Adrenal gland (tissue), 12 donors: Measurements from ENCODE around the gene PYGB. TPM values are rescaled to one million over a fixed set of nuclear protein-coding genes. Genes with fewer than 3 reads are reported as not detected.

ENCODE experiments used
- DNase-seq, 7 donors: peaks; one replicate each; pipeline ENCODE4 v3.0.0-alpha.2; 2019 to 2020
- H3K27ac ChIP-seq, 5 donors: fragments of 200-600 bp; sonication (generic) in 4 of 5; 1 replicate in 3 of 5; 2 replicates in 2 of 5; pipeline versions ENCODE4 v1.5.1 to v1.8.0; 2016 to 2020; ENCODE audit warnings: mild to moderate bottlenecking in 1 of 5
- H3K27me3 ChIP-seq: fragments of 200-600 bp; 2 replicates; pipeline ENCODE4 v1.8.0; 2021
- H3K36me3 ChIP-seq, 2 donors: fragments of 200-600 bp; replicated peaks in 1 of 2; 1 replicate in 1 of 2; 2 replicates in 1 of 2; pipeline versions ENCODE4 v1.5.1 to v1.8.0; 2018 to 2022
- H3K4me1 ChIP-seq, 2 donors: fragments of 200-600 bp; replicated peaks in 1 of 2; 1 replicate in 1 of 2; 2 replicates in 1 of 2; pipeline versions ENCODE4 v1.5.1 to v1.8.0; 2018 to 2021
- H3K4me3 ChIP-seq, 4 donors: fragments of 200-600 bp; sonication (generic) in 3 of 4; one replicate each; pipeline ENCODE4 v1.5.1; 2016 to 2018
- H3K9me3 ChIP-seq, 3 donors: fragments of 200-600 bp; sonication (generic) in 1 of 3; replicated peaks in 1 of 3; 1 replicate in 2 of 3; 2 replicates in 1 of 3; pipeline versions ENCODE4 v1.5.1 to v1.8.0; 2016 to 2021
- CTCF ChIP-seq, 6 experiments: fragments of 450-650 bp in 4 of 6; fragments of 200-600 bp in 2 of 6; sonication (generic) in 1 of 6; IDR thresholded peaks; 1 replicate in 5 of 6; 2 replicates in 1 of 6; pipeline versions ENCODE4 v1.5.1 to v1.8.0; 2016 to 2021; ENCODE audit warnings: antibody characterized with exemption in 6 of 6, mild to moderate bottlenecking in 2 of 6, moderate library complexity in 1 of 6
- POLR2A ChIP-seq, 2 donors: fragments of 450-650 bp; IDR thresholded peaks; one replicate each; pipeline ENCODE4 v1.6.1; 2017; ENCODE audit warnings: antibody characterized with exemption in 2 of 2, mild to moderate bottlenecking in 2 of 2, moderate library complexity in 1 of 2
- WGBS, 4 donors: extraction: QIAGEN DNeasy Blood & Tissue Kit in 2 of 4; methylation state at CpG; one replicate each; pipeline versions ENCODE4 v1.1.5 to v1.1.7; 2013 to 2017; 5-methylcytosine and 5-hydroxymethylcytosine counted together
- intact Hi-C, 2 donors: fragments of 100-400 bp; cut with DNase I; formaldehyde crosslinking; loops; one replicate each; pipeline versions ENCODE4 v1.14.1 to v1.15.0; 2022 to 2023
- polyA plus RNA-seq, 3 donors: library from polyadenylated mRNA; stranded (reverse); fragments of 200-250 nt in 2 of 3; fragments of 350-450 nt in 1 of 3; fragmentation: Illumina TruSeq in 1 of 3; extraction: RNeasy Lipid Tissue Mini Kit (QIAGEN cat#74804) in 1 of 3; gene quantifications; one replicate each; pipeline ENCODE4 v1.2.3, GENCODE V29; 2013 to 2014
- total RNA-seq, 9 donors: library from RNA; depleted of rRNA in 4 of 9; stranded (reverse); fragments of >200 nt in 4 of 9; fragments of 120-200 nt in 1 of 9; fragmentation: NEBNext Ultra II Directional in 1 of 9; extraction: Animal tissue kit (Norgen Biotek cat#: 25700) in 1 of 9; gene quantifications; one replicate each; pipeline versions ENCODE4 v1.1.0 to v1.2.4, GENCODE V29; 2013 to 2023
- donor health status: healthy with polysubstance abuse.
- donor health status: Bipolar disorder and iron deficiency.
- donor health status: DM: yes; HTN: yes; CAD: no.
- donor health status: DM: no; HTN: no; CAD: no.
- donor health status: DM: no; HTN: no; CAD: no.
- donor health status: DM: yes; HTN: yes; CAD: no.

PYGB gene
- total and polyA plus RNA-seq, 12 donors = 15.7 to 118 (median 71.4) TPM

DNA sequence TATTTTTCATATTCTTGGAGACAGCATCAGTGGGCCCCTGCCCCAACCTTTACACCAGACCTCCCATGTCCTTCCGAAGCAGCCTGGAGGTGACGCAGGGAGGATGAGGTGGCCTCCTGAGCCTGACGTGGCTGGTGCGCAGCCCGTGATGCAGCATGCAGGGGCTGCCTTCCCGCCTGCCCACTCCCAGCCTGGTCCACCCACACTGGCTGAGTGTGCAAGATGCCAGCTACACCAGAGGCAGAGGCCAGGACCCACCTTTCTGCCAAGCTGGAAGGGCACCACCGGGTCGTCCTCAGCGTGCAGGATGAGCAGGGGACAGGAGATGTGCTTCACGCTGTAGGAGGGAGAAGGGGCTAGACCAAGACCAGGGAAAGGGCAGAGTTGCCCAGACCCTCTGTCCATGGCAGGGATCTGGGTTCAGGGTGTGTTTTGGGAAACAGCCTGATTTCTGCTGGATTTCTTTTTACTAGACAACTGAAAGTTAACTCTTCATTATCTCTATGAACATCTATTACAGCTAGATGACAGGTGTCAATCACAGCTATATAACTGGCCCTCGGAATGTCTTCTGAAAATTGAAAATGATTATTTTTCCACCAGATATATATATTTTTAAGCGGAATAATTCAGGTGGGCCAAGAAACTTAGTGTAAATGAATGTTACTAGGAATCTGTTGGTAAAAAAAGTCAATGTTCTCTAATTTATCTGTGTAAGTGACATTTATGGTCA, 55.6 kb downstream of the PYGB start:
- 96 to 98% (median 97%) methylated on average over 6 to 12 of the region's 12 CpGs for WGBS, 4 donors

DNA sequence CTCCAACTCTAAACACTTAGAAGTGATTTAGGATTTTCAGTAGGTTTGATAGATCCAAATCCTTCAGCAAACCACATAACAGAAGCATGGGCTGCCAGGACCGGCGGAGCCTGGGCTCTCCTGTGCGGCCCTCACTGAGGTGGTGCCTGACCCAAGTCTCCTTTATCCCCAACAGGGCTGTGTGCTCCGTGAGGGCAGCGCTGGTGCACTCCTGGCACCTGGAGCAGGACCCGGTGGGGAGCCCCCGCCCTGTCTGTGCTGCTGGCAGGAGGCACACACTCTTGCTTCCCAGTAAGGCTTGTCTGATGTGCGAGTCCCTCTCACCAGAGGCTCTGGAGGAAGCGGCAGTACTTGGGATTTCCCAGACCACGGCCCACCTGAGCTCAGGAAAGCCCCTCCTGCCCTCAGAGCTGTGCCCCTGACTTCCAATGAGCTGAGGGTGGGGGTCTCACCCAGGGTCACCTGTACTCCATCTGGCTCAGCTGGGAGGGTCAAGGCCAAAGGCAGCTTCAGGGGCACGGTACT, 56.2 kb downstream of the PYGB start:
- Histone ChIP-seq H3K27ac (no peak overlapping the region), H3K27me3 (no peaks in the 10 kb centered on the region), H3K9me3 (no peaks in the 10 kb centered on the region), H3K4me3 (no peak overlapping the region), H3K4me1 (peaks cover under 1 to 15% of the 10 kb centered on the region in 2 donors), H3K36me3 (peaks cover 0 to 10% of the 10 kb centered on the region in 2 donors)
- DNase-seq = no peak
- 87 to 93% (median 89%) methylated on average over 5 to 11 of the region's 11 CpGs for WGBS, 4 donors
- intact Hi-C loops = no loop called here
- TF ChIP-seq POLR2A (IDR thresholded peaks at IDR 0.05) (no peak), CTCF (IDR thresholded peaks at IDR 0.05) (no peak)

More for the DNA sequence above, 55.6 kb downstream of the PYGB start:
- TF ChIP-seq POLR2A (IDR thresholded peaks at IDR 0.05) (no peak), CTCF (IDR thresholded peaks at IDR 0.05) (no peak)
- no peaks in the 10 kb centered on the region for H3K9me3 ChIP-seq
- DNase-seq = no peak
- no peak overlapping the region for H3K27ac ChIP-seq
- peaks cover 0 to 9% of the 10 kb centered on the region in 2 donors for H3K4me1 ChIP-seq
- H3K4me3 ChIP-seq = no peak overlapping the region
- peaks cover 0 to 10% of the 10 kb centered on the region in 2 donors for H3K36me3 ChIP-seq
- H3K27me3 ChIP-seq = no peaks in the 10 kb centered on the region
- intact Hi-C loops = no loop called here

DNA sequence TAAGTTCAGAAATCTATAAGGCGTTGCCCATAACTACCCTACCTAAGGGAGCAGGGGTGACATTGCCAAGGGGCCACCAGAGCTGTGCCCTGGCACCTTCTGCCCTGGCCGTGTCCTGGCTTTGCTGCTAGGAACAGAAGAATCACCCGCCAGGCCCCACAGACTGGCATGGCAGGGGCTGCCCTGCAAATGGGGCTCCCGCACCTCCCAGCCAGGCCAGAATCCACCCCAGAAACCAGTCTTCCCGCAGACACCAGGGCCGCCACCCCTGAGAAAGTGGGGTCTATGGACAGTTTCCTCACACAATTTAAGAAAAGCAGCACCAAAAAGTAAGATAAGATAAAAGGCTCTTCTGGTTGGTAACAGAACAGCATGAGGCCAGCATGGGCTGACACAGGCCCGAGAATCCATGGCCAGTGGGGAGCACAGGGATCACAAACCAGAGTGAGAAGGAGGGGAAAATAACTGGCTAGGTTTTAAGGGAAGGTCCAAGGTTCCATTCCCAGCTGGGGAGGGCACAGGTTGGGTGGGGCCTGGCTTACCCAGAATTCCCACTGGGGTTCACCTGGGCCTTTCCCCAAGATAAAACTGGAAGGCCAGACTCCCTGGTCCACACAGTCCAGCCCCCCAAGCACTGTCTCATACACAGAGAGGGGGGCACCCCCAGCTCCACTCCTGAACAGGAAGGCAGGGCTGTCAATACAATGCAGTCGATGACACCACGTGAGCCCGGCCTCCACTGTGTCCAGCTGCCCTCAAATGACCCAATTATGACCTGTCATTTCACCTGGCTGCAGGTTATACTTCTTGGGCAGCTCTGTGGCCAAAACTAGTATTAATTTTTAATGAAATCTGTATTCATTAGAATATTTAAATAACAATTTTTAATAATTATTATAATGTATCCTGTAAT, 59.4 kb downstream of the PYGB start:
- DNase-seq = no peak

More for the DNA sequence above, 59.4 kb downstream of the PYGB start:
- TF ChIP-seq POLR2A (IDR thresholded peaks at IDR 0.05) (no peak), CTCF (IDR thresholded peaks at IDR 0.05) (no peak)
- Histone ChIP-seq H3K4me3 (no peak overlapping the region), H3K27me3 (no peaks in the 10 kb centered on the region), H3K36me3 (peaks cover 0 to 8% of the 10 kb centered on the region in 2 donors), H3K27ac (no peak overlapping the region), H3K9me3 (no peaks in the 10 kb centered on the region), H3K4me1 (peaks cover 26 to 33% of the 10 kb centered on the region in 2 donors)
- 89 to 96% (median 95%) methylated on average over 7 to 10 of the region's 10 CpGs for WGBS, 4 donors
- intact Hi-C loops = no loop called here
